NCI-H2196 treated with DMSO at 0.1 percent for 48 hours (cell line): ENCODE data around the gene KRTAP12-4.
"Not testable (repeated sequence)": the region's sequence is repeated elsewhere in the genome, so short reads cannot be mapped to it uniquely, and the experiment has no call there.

Experiments used
- DNase-seq: peaks from one replicate; lab custom pipeline; 2025; ENCODE audit not compliant: unreplicated experiment; lab: John Stamatoyannopoulos, UW

Gene KRTAP12-4

DNA sequence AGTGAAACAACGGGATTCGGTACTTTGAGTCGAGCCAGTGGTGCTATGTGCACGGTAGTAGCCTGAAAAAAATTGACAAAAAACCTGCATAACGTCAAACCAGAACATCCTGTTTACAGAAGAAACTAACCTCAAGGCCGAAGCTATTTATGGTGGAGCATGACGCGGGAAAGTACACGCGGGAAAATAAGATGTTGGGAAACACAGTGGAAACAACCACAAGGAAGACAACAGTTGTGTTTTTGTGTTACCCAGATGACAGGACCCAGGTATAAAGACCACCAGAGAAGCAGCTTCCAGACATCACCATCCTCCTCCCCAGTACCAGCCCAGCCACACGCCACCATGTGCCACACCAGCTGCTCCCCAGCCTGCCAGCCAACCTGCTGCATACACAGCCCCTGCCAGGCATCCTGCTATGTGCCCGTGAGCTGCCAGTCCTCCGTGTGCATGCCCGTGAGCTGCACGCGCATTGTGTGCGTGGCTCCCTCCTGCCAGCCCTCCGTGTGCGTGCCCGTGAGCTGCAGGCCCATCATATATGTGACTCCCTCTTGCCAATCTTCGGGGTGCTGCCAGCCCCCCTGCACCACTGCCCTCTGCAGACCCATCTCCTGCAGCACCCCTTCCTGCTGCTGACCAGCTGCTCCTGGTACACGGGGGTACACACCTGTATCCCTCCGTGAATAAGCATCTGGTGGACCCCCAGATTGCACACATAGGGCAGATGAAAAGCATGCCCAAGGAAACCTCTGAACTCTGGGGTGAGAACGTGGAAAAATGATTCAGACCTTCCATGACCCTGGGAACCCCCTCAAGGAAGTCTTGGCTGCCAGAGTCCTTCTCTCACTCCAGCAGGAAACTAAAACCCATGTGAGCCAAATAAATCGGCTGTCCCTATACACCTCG lies 3.4 kb upstream of the KRTAP12-4 start, which contains the start of gene KRTAP12-3:
TSS of gene KRTAP12-3 (plus strand) at position 298 of the 906 bp plus-strand sequence. CDS start at position 346, 48 bp downstream.
- DNase-seq = no peak

GRCh38 chr21:44656868-44657267 lies 2.4 kb upstream of the KRTAP12-4 start:
- DNase-seq = no peak

GRCh38 chr21:44653656-44654575 lies 543 bp downstream of the KRTAP12-4 start:
- DNase-seq = peak; percentile 60

DNA sequence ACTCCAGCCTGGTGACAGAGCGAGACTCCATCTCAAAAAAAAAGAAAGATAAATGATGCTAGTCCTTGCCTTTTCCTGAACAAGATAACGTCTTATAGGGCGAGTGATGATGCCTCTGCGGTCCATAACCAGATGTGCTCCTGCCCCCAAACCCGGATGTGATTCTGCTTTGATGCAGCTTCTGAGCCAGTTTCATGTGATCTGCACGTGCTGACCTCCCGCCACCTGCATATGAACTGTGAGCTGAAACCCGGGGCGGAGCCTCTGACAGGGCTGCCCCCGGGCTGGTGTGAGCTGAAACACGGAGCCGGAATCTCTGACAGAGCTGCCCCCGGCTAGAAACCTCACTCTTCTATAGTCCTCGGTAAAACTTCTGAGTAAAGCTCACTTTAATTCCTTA lies 1.3 kb downstream of the KRTAP12-4 start:
- no peak for DNase-seq

GRCh38 chr21:44650973-44651675 lies 3.3 kb downstream of the KRTAP12-4 start:
- DNase-seq = no peak

- no peak for DNase-seq
Observed at GRCh38 chr21:44650265-44650972, 4.0 kb downstream of the KRTAP12-4 start.

DNA sequence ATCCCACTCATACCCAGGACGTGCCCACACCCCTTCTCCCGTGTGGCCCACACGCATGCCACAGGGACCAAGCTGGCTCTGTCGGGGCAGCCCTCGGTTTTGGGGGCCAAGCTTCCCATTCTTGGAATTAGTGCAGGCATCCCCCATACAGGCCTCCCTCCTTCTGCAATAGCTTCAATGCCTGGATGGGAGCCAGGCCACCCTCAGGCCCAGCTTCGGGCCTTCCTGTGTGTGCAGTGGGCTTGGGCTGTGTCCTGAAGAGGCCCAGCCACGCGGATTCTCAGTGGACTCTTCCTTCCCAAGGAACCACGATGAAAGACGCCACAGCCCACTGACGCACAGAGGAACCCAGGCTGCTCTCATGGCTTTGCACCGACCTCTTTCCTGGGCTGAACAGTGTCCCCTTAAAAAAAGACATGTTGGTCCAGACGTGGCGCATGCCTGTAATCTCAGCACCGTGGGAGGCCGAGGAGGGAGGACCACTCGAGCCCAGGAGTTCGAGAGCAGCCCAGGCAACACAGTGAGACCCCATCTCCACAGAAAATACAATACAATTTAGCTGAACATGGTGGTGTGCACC lies 4.8 kb downstream of the KRTAP12-4 start:
- DNase-seq = no peak

DNA sequence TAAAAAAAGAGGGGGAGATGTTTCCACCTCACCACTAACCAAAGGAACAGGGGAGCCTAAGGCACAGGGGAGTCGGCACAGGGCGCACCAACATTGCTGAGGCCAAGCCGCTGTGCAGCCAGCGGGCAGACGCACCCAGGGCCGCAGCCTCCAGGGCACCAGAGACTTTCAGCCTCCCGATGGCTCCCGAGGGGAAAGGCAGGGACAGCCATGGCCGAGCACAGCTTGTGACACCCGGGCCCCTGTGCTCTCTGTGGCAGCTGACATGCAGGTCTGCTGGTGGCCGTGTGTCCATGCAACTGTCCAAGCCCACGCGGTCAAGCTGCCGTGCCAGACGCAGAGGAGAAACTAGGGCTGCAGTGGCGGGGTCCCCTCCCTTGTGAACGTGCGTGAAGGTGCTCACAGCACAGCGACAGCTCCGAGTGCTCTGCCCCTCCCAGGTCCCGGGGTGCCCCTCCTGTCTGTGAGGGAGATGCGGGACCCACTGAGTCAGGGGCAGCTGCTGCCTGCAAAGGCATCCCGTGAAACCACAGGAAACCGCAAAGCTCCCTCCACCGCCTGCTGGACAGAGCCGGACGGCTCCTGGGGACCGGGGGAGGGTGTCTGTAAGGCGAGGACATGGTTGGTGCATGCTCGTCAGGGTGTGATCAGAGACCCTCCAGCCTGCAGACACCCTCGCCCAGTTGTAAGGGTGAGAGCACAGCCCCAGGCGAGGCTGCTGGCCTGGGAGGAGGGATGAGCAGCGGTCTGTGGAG lies 5.7 kb downstream of the KRTAP12-4 start:
- DNase-seq = no peak

GRCh38 chr21:44647222-44647552 lies 7.3 kb downstream of the KRTAP12-4 start:
- no peak for DNase-seq

DNA sequence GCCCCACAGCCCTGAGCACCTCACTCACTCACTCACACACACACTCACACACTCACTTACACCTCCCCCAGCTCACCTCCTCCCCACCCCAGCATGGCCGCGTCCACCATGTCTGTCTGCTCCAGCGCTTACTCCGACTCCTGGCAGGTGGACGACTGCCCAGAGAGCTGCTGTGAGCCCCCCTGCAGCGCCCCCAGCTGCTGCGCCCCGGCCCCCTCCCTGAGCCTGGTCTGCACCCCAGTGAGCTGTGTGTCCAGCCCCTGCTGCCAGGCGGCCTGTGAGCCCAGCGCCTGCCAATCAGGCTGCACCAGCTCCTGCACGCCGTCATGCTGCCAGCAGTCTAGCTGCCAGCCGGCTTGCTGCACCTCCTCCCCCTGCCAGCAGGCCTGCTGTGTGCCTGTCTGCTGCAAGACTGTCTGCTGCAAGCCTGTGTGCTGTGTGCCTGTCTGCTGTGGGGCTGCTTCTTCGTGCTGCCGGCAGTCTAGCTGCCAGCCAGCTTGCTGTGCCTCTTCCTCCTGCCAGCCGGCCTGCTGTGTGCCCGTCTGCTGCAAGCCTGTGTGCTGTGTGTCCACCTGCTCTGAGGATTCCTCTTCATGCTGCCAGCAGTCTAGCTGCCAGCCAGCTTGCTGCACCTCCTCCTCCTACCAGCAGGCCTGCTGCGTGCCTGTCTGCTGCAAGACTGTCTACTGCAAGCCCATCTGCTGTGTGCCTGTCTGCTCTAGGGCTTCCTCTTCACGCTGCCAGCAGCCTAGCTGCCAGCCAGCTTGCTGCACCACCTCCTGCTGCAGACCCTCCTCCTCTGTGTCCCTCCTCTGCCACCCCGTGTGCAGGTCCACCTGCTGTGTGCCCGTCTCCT lies 7.9 kb downstream of the KRTAP12-4 start, which contains the start of gene KRTAP10-11:
TSS of gene KRTAP10-11 (plus strand) at position 49 of the 856 bp plus-strand sequence. CDS start at position 94, 45 bp downstream.
- DNase-seq = not testable (repeated sequence)

- DNase-seq = no peak
Observed at GRCh38 chr21:44644878-44645277, 9.6 kb downstream of the KRTAP12-4 start.

DNA sequence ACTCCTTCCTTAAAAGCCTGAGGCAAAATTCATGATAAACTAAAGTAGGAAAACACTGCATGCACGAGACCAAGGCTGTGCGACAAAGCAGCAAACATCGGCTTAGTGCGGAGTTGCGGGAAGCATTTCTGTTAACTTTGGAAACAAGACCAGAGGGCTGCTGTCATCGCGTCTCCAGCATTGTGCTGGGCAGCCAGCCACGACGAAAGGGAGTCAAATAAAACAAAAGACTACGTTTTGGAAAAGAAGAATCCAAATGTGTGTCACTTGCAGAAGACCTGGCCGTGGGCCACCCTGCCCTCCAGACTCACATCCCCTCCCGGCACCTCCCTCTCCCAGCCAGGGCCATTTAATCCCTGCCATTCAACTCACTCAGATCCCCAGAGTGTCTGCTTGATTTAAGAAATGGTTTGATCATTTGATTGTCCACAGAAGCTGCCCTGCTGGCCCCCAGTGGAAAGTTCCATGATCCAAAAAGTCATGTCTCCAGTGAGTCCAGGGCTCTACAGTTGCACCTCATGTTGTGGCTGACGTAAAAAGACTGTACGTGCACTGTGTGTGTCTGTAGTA lies 10.6 kb downstream of the KRTAP12-4 start:
- DNase-seq = no peak

GRCh38 chr21:44640761-44641160 lies 13.7 kb downstream of the KRTAP12-4 start:
- no peak for DNase-seq

DNA sequence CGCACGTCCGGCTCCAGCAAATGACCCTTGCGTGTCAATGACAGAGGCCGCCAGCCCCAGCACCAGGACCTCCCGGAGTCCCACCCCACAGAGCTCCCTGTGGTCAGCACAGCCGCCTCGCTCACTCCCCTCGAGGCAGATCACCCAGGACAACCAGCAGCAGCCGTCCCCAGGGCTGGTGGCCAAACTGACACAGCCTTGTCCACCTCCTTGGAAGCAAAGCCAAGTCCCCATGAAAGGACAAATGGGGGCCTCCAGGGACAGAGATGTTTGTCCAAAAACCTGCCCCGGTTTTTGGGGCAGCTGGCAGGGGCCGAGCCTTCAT lies 15.2 kb downstream of the KRTAP12-4 start:
- DNase-seq = no peak

GRCh38 chr21:44638506-44639330 lies 15.7 kb downstream of the KRTAP12-4 start:
- not testable (repeated sequence) for DNase-seq

DNA sequence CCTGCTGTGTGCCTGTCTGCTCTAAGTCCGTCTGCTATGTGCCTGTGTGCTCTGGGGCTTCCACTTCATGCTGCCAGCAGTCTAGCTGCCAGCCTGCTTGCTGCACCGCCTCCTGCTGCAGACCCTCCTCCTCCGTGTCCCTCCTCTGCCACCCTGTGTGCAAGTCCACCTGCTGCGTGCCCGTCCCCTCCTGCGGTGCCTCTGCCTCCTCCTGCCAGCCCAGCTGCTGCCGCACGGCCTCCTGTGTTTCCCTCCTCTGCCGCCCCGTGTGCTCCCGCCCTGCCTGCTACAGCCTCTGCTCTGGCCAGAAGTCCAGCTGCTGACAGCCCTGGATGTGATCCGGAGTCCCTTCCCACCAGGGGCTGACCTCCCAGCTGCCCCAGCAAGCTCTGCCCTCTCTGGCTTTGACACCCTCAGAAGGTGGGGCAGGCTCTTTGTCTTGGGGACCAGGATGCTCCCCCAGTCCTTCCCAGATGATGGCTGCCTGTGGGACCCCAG lies 16.6 kb downstream of the KRTAP12-4 start:
- not testable (repeated sequence) for DNase-seq
